GM18907 (cell line): Measurements from ENCODE around the gene TTC34.
"Not testable (repeated sequence)": the region's sequence is repeated elsewhere in the genome, so short reads cannot be mapped to it uniquely, and the experiment has no call there.

Source experiments
- ATAC-seq: cut with Tn5 transposase; IDR thresholded peaks from one replicate; pipeline ENCODE4 v1.9.1; 2021; ENCODE audit warnings: mild to moderate bottlenecking, moderate library complexity; ENCODE audit not compliant: unreplicated experiment

The TTC34 gene

DNA sequence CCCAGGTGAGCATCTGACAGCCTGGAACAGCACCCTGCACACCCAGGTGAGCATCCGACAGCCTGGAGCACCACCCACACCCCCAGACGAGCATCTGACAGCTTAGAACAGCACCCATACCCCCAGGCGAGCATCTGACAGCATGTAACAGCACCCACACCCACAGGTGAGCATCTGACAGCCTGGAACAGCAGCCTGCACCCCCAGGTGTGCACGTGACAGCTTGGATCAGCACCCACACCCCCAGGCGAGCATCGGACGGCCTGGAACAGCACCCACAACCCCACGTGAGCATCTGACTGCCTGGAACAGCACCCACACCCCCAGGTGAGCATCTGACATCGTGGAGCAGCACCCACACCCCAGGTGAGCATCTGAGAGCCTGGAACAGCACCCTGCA is 116.6 kb downstream of the TTC34 start:
- ATAC-seq: not testable (repeated sequence)

DNA sequence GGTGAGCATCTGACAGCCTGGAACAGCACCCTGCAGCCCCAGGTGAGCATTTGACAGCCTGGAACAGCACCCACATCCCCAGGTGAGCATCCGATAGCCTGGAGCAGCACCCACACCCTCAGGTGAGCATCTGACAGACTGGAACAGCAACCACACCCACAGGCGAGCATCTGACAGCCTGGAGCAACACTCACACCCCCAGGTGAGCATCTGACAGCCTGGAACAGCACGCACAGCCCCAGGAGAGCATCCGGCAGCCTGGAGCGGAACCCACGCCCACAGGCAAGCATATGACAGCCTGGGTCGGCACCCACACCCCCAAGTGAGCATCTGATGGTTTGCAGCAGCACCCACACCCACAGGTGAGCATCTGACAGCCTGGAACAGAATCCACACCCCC is 117.5 kb downstream of the TTC34 start:
- ATAC-seq: not testable (repeated sequence)

DNA sequence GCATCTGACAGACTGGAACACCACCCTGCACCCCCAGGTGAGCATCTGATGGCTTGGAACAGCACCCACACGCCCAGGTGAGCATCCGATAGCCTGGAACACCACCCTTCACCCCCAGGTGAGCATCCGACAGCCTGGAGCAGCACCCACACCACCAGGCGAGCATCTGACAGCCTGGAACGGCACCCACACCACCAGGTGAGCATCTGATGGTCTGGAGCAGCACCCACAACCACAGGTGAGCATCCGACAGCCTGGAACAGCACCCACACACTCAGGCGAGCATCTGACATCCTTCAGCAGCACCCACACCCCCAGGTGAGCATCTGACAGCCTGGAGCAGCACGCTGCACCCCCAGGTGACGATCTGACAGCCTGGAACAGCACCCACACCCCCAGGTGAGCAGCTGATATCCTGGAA is 118.2 kb downstream of the TTC34 start:
- ATAC-seq: not testable (repeated sequence)

- not testable (repeated sequence) for ATAC-seq
Measured at GRCh38 chr1:2682879-2683278, 118.6 kb downstream of the TTC34 start.

DNA sequence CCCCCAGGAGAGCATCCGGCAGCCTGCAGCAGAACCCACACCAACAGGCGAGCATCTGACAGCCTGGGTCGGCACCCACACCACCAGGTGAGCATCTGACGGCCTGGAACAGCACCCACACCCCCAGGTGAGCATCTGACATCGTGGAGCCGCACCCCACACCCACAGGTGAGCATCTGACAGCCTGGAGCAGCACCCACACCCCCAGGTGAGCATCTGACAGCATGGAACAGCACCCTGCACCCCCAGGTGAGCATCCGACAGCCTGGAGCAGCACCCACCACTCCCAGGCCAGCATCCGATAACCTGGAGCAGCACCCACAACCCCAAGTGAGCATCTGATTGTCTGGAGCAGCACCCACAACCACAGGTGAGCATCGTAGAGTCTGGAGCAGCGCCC is 124.8 kb downstream of the TTC34 start:
- ATAC-seq: not testable (repeated sequence)

DNA sequence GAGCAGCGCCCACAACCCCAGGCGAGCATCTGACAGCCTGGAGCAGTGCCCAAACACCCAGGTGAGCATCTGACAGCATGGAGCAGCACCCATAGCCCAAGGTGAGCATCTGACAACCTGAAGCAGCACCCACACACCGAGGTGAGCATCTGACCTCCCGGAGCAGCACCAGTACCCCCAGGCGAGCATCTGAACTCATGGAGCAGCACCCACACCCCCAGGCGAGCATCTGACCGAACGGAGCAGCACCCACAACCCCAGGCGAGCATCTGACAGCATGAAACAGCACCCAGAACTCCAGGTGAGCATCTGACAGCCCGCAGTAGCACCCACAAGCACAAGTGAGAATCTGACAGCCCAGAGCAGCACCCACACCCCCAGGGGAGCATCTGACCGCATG is 129.8 kb downstream of the TTC34 start:
- ATAC-seq: not testable (repeated sequence)

- not testable (repeated sequence) for ATAC-seq
Measured at GRCh38 chr1:2659806-2660205, 141.7 kb downstream of the TTC34 start.

DNA sequence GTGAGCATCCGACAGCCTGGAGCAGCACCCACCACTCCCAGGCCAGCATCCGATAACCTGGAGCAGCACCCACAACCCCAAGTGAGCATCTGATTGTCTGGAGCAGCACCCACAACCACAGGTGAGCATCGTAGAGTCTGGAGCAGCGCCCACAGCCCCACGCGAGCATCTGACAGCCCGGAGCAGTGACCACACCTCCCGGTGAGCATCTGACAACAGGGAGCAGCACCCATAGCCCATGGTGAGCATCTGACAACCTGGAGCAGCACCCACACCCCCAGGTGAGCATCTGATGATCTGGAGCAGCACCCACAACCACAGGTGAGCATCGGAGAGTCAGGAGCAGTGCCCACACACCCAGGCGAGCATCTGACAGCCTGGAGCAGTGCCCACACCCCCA is 143.6 kb downstream of the TTC34 start:
- ATAC-seq: not testable (repeated sequence)

DNA sequence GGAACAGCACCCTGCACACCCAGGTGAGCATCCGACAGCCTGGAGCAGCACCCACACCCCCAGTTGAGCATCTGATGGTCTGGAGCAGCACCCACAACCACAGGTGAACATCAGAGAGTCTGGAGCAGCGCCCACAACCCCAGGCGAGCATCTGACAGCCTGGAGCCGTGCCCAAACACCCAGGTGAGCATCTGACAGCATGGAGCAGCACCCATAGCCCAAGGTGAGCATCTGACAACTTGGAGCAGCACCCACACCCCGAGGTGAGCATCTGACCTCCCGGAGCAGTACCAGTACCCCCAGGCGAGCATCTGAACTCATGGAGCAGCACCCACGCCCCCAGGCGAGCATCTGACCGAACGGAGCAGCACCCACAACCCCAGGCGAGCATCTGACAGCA is 144.4 kb downstream of the TTC34 start:
- ATAC-seq: not testable (repeated sequence)

DNA sequence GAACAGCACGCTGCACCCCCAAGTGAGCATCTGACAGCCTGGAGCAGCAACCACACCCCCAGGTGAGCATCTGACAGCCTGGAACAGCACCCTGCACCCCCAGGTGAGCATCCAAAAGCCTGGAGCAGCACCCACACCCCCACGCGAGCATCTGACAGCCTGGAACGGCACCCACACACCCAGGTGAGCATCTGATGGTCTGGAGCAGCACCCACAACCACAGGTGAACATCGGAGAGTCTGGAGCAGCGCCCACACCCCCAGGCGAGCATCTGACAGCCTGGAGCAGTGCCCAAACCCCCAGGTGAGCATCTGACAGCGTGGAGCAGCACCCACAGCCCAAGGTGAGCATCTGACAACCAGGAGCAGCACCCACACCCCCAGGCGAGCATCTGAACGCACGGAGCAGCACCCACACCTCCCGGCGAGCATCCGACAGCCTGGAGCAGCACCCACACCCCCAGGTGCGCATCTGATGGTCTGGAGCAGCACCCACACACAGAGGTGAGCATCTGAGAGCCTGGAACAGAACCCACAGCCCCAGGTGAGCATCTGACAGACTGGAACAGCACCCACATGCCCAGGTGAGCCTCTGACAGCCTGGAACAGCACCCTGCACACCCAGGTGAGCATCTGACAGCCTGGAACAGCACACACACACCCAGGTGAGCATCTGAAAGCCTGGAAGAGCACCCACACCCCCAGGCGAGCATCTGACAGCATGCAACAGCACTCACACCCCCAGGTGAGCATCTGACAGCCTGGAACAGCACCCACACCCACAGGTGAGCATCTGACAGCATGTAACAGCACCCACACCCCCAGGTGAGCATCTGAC is 145.7 kb downstream of the TTC34 start:
- ATAC-seq: not testable (repeated sequence)

DNA sequence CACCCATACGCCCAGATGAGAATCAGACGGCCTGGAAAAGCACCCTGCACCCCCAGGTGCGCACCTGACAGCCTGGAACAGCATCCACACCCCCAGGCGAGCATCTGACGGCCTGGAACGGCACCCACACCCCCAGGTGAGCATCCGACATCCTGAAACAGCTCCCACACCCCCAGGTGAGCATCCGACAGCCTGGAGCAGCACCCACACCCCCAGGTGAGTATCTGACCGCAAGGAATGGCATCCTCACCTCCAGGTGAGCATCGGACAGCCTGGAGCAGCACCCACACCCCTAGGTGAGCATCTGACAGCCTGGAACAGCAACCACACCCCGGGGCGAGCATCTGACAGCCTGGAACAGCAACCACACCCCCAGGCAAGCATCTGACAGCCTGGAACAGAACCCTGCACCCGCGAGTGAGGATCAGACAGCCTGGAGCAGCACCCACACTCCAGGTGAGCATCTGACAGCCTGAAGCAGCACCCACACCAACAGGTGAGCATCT is 147.0 kb downstream of the TTC34 start:
- not testable (repeated sequence) for ATAC-seq

DNA sequence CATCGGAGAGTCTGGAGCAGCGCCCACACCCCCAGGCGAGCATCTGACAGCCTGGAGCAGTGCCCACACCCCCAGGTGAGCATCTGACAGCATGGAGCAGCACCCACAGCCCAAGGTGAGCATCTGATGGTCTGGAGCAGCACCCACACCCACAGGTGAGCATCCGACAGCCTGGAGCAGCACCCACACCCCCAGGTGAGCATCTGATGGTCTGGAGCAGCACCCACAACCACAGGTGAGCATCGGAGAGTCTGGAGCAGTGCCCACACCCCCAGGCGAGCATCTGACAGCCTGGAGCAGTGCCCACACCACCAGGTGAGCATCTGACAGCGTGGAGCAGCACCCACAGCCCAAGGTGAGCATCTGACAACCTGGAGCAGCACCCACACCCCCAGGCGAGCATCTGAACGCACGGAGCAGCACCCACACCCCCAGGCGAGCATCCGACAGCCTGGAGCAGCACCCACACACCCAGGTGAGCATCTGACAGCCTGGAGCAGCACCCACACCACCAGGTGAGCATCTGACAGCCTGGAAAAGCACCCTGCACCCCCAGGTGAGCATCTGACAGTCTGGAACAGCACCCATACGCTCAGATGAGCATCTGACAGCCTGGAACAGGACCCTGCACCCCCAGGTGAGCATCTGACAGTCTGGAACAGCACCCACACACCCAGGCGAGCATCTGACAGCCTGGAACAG is 147.6 kb downstream of the TTC34 start:
- ATAC-seq: not testable (repeated sequence)

DNA sequence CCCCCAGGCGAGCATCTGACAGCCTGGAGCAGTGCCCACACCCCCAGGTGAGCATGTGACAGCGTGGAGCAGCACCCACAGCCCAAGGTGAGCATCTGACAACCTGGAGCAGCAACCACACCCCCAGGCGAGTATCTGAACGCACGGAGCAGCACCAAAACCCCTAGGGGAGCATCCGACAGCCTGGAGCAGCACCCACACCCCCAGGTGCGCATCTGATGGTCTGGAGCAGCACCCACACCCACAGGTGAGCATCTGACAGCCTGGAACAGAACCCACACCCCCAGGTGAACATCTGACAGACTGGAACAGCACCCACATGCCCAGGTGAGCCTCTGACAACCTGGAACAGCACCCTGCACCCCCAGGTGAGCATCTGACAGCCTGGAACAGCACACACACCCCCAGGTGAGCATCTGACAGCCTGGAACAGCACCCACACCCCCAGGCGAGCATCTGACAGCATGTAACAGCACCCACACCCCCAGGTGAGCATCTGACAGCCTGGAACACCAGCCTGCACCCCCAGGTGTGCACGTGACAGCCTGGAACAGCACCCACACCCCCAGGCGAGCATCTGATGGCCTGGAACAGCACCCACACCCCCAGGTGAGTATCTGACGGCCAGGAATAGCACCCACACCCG is 148.4 kb downstream of the TTC34 start:
- not testable (repeated sequence) for ATAC-seq

DNA sequence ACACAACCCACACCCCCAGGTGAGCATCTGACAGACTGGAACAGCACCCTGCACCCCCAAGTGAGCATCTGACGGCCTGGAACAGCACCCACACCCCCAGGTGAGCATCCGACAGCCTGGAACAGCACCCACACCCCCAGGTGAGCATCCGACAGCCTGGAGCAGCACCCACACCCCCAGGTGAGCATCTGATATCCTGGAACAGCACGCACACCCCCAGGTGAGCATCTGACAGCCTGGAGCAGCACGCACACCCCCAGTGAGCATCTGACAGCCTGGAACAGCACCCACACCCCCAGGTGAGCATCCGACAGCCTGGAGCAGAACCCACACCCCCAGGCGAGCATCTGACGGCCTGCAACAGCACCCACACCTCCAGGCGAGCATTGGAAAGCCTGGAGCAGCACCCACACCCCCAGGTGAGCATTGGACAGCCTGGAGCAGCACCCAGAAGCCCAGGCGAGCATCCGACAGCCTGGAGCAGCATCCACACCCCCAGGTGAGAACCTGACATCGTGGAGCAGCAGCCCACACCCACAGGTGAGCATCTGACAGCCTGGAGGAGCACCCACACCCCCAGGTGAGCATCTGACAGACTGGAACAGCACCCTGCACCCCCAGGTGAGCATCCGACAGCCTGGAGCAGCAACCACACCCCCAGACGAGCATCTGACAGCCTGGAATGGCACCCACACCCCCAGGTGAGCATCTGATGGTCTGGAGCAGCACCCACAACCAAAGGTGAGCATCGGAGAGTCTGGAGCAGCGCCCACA is 149.2 kb downstream of the TTC34 start:
- not testable (repeated sequence) for ATAC-seq

- no peak for ATAC-seq
Measured at GRCh38 chr1:2650967-2651645, 150.4 kb downstream of the TTC34 start.

GRCh38 chr1:2646837-2647236 is 154.7 kb downstream of the TTC34 start:
- ATAC-seq: no peak

DNA sequence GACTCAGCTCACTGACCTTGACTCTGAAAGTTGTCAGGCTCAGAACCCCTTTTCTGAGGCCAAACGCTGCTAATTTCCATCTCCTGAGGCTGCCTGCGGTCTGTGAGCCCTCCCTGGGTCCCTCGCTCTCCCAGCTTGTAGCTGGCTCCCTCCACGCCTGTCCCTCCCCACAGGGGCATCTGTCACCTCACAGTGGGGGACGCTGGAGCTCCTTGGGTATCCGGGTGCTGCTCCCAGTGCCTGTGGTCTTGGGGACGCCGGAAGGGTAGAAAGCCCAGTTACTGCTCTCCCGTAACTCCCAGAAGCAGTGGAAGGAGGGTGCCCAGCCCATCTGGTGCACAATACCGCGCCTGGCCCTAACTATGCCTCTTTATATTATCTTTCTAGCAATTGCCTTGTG is 155.7 kb downstream of the TTC34 start:
- no peak for ATAC-seq

GRCh38 chr1:2645143-2645542 is 156.3 kb downstream of the TTC34 start:
- ATAC-seq: no peak

- ATAC-seq: no peak
Measured at GRCh38 chr1:2644591-2645101, 156.8 kb downstream of the TTC34 start.

DNA sequence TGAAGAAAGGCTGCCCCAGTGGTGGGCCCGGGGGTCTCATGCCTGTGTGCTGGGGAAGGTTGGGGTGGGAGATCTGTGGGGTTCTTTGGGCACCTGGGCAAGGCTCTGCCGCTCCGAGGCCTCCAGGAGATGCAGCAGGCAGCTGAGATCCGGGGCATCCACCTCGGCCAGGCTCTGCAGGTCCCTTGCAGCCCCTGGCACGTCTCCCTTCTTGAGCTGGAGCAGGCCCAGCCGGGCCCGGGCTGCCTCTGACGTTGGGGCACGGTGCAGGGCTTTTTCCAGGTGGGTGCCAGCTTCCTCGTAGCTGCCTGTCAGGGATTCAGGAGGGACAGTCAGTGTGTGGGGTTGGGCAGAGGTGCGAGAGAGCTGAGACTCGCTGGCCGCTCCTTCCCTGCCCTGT is 157.3 kb downstream of the TTC34 start:
- no peak for ATAC-seq
